GM18867 (cell line): ENCODE measurements around the gene GRWD1.

Experiments used
- ATAC-seq: cut with Tn5 transposase; IDR thresholded peaks from one replicate; pipeline ENCODE4 v1.9.1; 2021; ENCODE audit warnings: mild to moderate bottlenecking, moderate library complexity; ENCODE audit not compliant: unreplicated experiment

GRWD1 gene

GRCh38 chr19:48493718-48494401 lies 48.1 kb downstream of the GRWD1 start:
- ATAC-seq, result peak; percentile 8

GRCh38 chr19:48495396-48495795 lies 49.6 kb downstream of the GRWD1 start:
- no peak for ATAC-seq

- no peak for ATAC-seq
Measured at GRCh38 chr19:48496959-48497727, 51.4 kb downstream of the GRWD1 start.

GRCh38 chr19:48497728-48498594 lies 52.2 kb downstream of the GRWD1 start:
- no peak for ATAC-seq

- ATAC-seq, result no peak
Measured at GRCh38 chr19:48498595-48499311, 53.0 kb downstream of the GRWD1 start.

GRCh38 chr19:48499316-48500090 lies 53.7 kb downstream of the GRWD1 start:
- ATAC-seq, result no peak

- no peak for ATAC-seq
Measured at GRCh38 chr19:48500830-48501493, 55.2 kb downstream of the GRWD1 start.

GRCh38 chr19:48501494-48502349 lies 55.9 kb downstream of the GRWD1 start:
- ATAC-seq, result peak; percentile 28

- ATAC-seq, result peak; percentile 48
Measured at GRCh38 chr19:48502350-48503018, 56.7 kb downstream of the GRWD1 start.

GRCh38 chr19:48506138-48506733 lies 60.5 kb downstream of the GRWD1 start:
- no peak for ATAC-seq
